IMR-90 (cell line): ENCODE measurements around the gene KIF1A. TPM values are rescaled to one million over a fixed set of nuclear protein-coding genes. Genes with fewer than 3 reads are reported as not detected.

Experiments used
- ATAC-seq: fragments of 200-7000 bp; cut with Tn5 transposase; 2 replicates; pipeline ENCODE4 v1.9.1; 2020; ENCODE audit warnings: low read depth, mild to moderate bottlenecking, moderate library complexity
- BruUV-seq: library from RNA; stranded (reverse); fragments of 400-500 nt; replicated peaks from 2 replicates; lab custom pipeline; 2021; lab: Mats Ljungman, UMichigan
- CTCF ChIA-PET: fragments of 300-600 bp; formaldehyde crosslinking; extraction: SDS; loops from one replicate; lab custom pipeline; 2021; ENCODE audit warnings: antibody characterized with exemption; lab: Yijun Ruan, JAX
- POLR2A ChIA-PET: fragments of 300-600 bp; sonication (Branson Sonifier 250); formaldehyde crosslinking; loops from one replicate; lab custom pipeline; 2022; ENCODE audit warnings: antibody characterized with exemption; ENCODE audit not compliant: unreplicated experiment; lab: Charles Lee
- DNase-seq: peaks from one replicate; pipeline ENCODE4 v3.0.0; 2013
- H2AFZ ChIP-seq: replicated peaks from 2 replicates; pipeline ENCODE3; 2013; ENCODE audit warnings: low read length, mild to moderate bottlenecking; ENCODE audit not compliant: poor library complexity
- H2AK5ac ChIP-seq: 2 replicates; pipeline ENCODE4 v1.6.1; 2013; ENCODE audit warnings: low read depth, low read length, inconsistent platforms
- H2AK9ac ChIP-seq: replicated peaks from 2 replicates; pipeline ENCODE3; 2013; ENCODE audit warnings: mild to moderate bottlenecking, low read depth, low read length, moderate library complexity; ENCODE audit not compliant: poor library complexity
- H2BK120ac ChIP-seq: 2 replicates; pipeline ENCODE4 v1.6.1; 2013; ENCODE audit warnings: low read depth, low read length, inconsistent platforms
- H2BK15ac ChIP-seq: 3 replicates; pipeline ENCODE4 v1.6.1; 2013; ENCODE audit warnings: low read depth, low read length, inconsistent platforms
- H2BK20ac ChIP-seq: 2 replicates; pipeline ENCODE4 v1.6.1; 2013; ENCODE audit warnings: low read depth, mild to moderate bottlenecking, inconsistent platforms, low read length, moderate library complexity
- H2BK5ac ChIP-seq: 2 replicates; pipeline ENCODE4 v1.6.1; 2013; ENCODE audit warnings: mild to moderate bottlenecking, low read depth, low read length, inconsistent platforms; ENCODE audit not compliant: poor library complexity, severe bottlenecking
- H3K14ac ChIP-seq: replicated peaks from 2 replicates; pipeline ENCODE4 v1.6.1; 2013; ENCODE audit warnings: low read depth, low read length, inconsistent platforms
- H3K18ac ChIP-seq: 2 replicates; pipeline ENCODE4 v1.6.1; 2013; ENCODE audit warnings: low read depth, low read length, control low read depth
- H3K23ac ChIP-seq: 2 replicates; pipeline ENCODE4 v1.6.1; 2013; ENCODE audit warnings: low read depth, low read length, inconsistent platforms
- H3K27ac ChIP-seq: 2 replicates; pipeline ENCODE4 v1.5.1; 2013; ENCODE audit warnings: mild to moderate bottlenecking, control low read depth, low read length; ENCODE audit not compliant: insufficient read depth
- H3K27me3 ChIP-seq: 2 replicates; pipeline ENCODE4 v1.6.1; 2013; ENCODE audit warnings: low read length; ENCODE audit not compliant: control insufficient read depth, insufficient read depth
- H3K36me3 ChIP-seq: 2 replicates; pipeline ENCODE4 v1.6.1; 2013; ENCODE audit warnings: low read length, mixed read lengths; ENCODE audit not compliant: control insufficient read depth, insufficient read depth
- H3K4ac ChIP-seq: 2 replicates; pipeline ENCODE4 v1.6.1; 2013; ENCODE audit warnings: low read depth, low read length, inconsistent platforms
- H3K4me1 ChIP-seq: 2 replicates; pipeline ENCODE4 v1.6.1; 2013; ENCODE audit warnings: low read length, mixed read lengths; ENCODE audit not compliant: control insufficient read depth, insufficient read depth
- H3K4me2 ChIP-seq: 2 replicates; pipeline ENCODE4 v1.6.1; 2013; ENCODE audit warnings: low read depth, mild to moderate bottlenecking, control low read depth, low read length, moderate library complexity
- H3K4me3 ChIP-seq: 2 replicates; pipeline ENCODE4 v1.5.1; 2013; ENCODE audit warnings: low read depth, mild to moderate bottlenecking, control low read depth, low read length, moderate library complexity; ENCODE audit not compliant: insufficient read depth
- H3K56ac ChIP-seq: 2 replicates; pipeline ENCODE4 v1.6.1; 2013; ENCODE audit warnings: low read length, inconsistent platforms; ENCODE audit not compliant: insufficient read depth; ENCODE audit errors: extremely low read depth
- H3K79me1 ChIP-seq, 2 experiments: 2 replicates each; pipeline ENCODE4 v1.6.1; 2013; ENCODE audit warnings: low read length in 2 of 2, inconsistent platforms in 1 of 2, low read depth in 1 of 2
- H3K9ac ChIP-seq: 2 replicates; pipeline ENCODE4 v1.6.1; 2013; ENCODE audit warnings: low read depth, low read length, control low read depth
- H3K9me1 ChIP-seq: 2 replicates; pipeline ENCODE4 v1.6.1; 2013; ENCODE audit warnings: low read length, inconsistent platforms; ENCODE audit not compliant: insufficient read depth
- H3K9me3 ChIP-seq: 2 replicates; pipeline ENCODE4 v1.6.1; 2013; ENCODE audit warnings: low read length; ENCODE audit not compliant: control insufficient read depth, insufficient read depth
- H4K20me1 ChIP-seq: 2 replicates; pipeline ENCODE4 v1.6.1; 2013; ENCODE audit warnings: low read length, inconsistent platforms; ENCODE audit not compliant: insufficient read depth
- H4K5ac ChIP-seq: 2 replicates; pipeline ENCODE4 v1.6.1; 2013; ENCODE audit warnings: mild to moderate bottlenecking, low read depth, low read length, control low read depth
- H4K8ac ChIP-seq, 2 experiments: 2 replicates each; pipeline ENCODE4 v1.6.1; 2013; ENCODE audit warnings: low read depth in 2 of 2, low read length in 2 of 2, control low read depth in 1 of 2, inconsistent platforms in 1 of 2
- H4K91ac ChIP-seq: 2 replicates; pipeline ENCODE4 v1.6.1; 2013; ENCODE audit warnings: low read depth, low read length, inconsistent platforms; ENCODE audit not compliant: insufficient read depth
- CHD1 ChIP-seq: IDR thresholded peaks from 2 replicates; pipeline ENCODE4 v1.6.1; 2012; ENCODE audit warnings: low read depth, low read length, improper control_type of control experiment
- MAZ ChIP-seq: IDR thresholded peaks from 2 replicates; pipeline ENCODE4 v1.6.1; 2012; ENCODE audit warnings: low read depth, mild to moderate bottlenecking, low read length, improper control_type of control experiment, moderate library complexity, borderline replicate concordance
- MXI1 ChIP-seq: IDR thresholded peaks from 2 replicates; pipeline ENCODE4 v1.6.1; 2012; ENCODE audit warnings: low read depth, mild to moderate bottlenecking, low read length, moderate library complexity, borderline replicate concordance
- NFE2L2 ChIP-seq: fragments of 150-350 bp; IDR thresholded peaks from 2 replicates; pipeline ENCODE4 v1.6.1; 2016; ENCODE audit warnings: low read depth, mild to moderate bottlenecking, low read length
- POLR2A ChIP-seq: IDR thresholded peaks from 2 replicates; pipeline ENCODE4 v1.6.1; 2012; ENCODE audit warnings: mild to moderate bottlenecking, low read depth, low read length
- RAD21 ChIP-seq: IDR thresholded peaks from 2 replicates; pipeline ENCODE4 v1.6.1; 2012; ENCODE audit warnings: low read length, improper control_type of control experiment
- RCOR1 ChIP-seq: IDR thresholded peaks from 2 replicates; pipeline ENCODE4 v1.6.1; 2012; ENCODE audit warnings: mild to moderate bottlenecking, low read length, improper control_type of control experiment; ENCODE audit not compliant: insufficient replicate concordance
- RFX5 ChIP-seq: IDR thresholded peaks from 2 replicates; pipeline ENCODE4 v1.8.0; 2012; ENCODE audit warnings: low read depth, mild to moderate bottlenecking, low read length, moderate library complexity
- WGBS, 2 experiments: methylation state at CpG; one replicate each; pipeline versions ENCODE4 v1.1.5 to v1.1.7; 2013; ENCODE audit warnings: missing lambda C conversion rate in 2 of 2; ENCODE audit not compliant: insufficient read length in 1 of 2; ENCODE audit errors: extremely low coverage in 2 of 2; 5-methylcytosine and 5-hydroxymethylcytosine counted together
- dilution Hi-C: fragments of 300-500 bp; cut with HindIII; formaldehyde crosslinking; loops from one replicate; pipeline ENCODE4 v1.14.3; 2018; ENCODE audit warnings: low sequenced_read_pairs; ENCODE audit not compliant: unreplicated experiment
- in situ Hi-C: fragments of 300-500 bp; cut with MboI; formaldehyde crosslinking; loops from 3 replicates; pipeline ENCODE4 v1.14.3; 2019; ENCODE audit warnings: low sequenced_read_pairs, inconsistent platforms, mixed read lengths
- intact Hi-C: fragments of 100-400 bp; cut with micrococcal nuclease; formaldehyde crosslinking; loops from 2 replicates; pipeline ENCODE4 v1.10.0; 2022
- polyA plus RNA-seq, 3 experiments: library from polyadenylated mRNA; depleted of rRNA; stranded (reverse); fragments of >200 nt; gene quantifications; 2 replicates each; pipeline ENCODE4 v1.2.3, GENCODE V29; 2012; ENCODE audit warnings: low replicate concordance in 1 of 3
- total RNA-seq: library from RNA; depleted of rRNA; stranded (reverse); fragments of >200 nt; gene quantifications from 2 replicates; pipeline ENCODE4 v1.2.3, GENCODE V29; 2012

Gene KIF1A
- total and polyA plus RNA-seq, 2 of the 4 experiments (the other 2 are of a cell fraction), result under 0.01 TPM; not detected in 1

- dilution Hi-C loops (no loop called here), intact Hi-C loops (no loop called here), in situ Hi-C loops (no loop called here)
- no peak overlapping the region for H3K4ac ChIP-seq
- no peak overlapping the region for H2BK120ac ChIP-seq
- TF ChIP-seq RCOR1 (no peak), RFX5 (no peak), RAD21 (no peak), CHD1 (no peak), MAZ (no peak), NFE2L2 (no peak), POLR2A (no peak), MXI1 (no peak)
- 72% methylated on average over 8 of the region's 12 CpGs; no CpG with 5 or more reads in 1 of the 2 experiments for WGBS, 2 experiments
- no peaks in the 10 kb centered on the region for H3K36me3 ChIP-seq
- no peak overlapping the region for H4K8ac ChIP-seq
- H4K20me1 ChIP-seq, result no peaks in the 10 kb centered on the region; the same call in 1 of the 2 replicates
- H4K91ac ChIP-seq, result no peak overlapping the region
- H4K5ac ChIP-seq, result no peak overlapping the region
- no peaks in the 10 kb centered on the region for H3K4me1 ChIP-seq
- H3K18ac ChIP-seq, result no peak overlapping the region
- peaks cover 34% of the 10 kb centered on the region for H3K27me3 ChIP-seq
- H2AK9ac ChIP-seq, result no peak overlapping the region
- H3K9me3 ChIP-seq, result no peaks in the 10 kb centered on the region
- no peak overlapping the region for H3K23ac ChIP-seq
- H3K56ac ChIP-seq, result no peak overlapping the region
- H2AFZ ChIP-seq, result no peak overlapping the region
- H2BK15ac ChIP-seq, result no peak overlapping the region
- H3K9ac ChIP-seq, result no peak overlapping the region
- no peaks in the 10 kb centered on the region for H3K79me1 ChIP-seq
- no peak overlapping the region for H3K14ac ChIP-seq
- H2BK5ac ChIP-seq, result no peak overlapping the region
- no peak overlapping the region for H2AK5ac ChIP-seq
- H3K9me1 ChIP-seq, result no peaks in the 10 kb centered on the region
- DNase-seq (no peak), ATAC-seq (no peak)
- H2BK20ac ChIP-seq, result no peak overlapping the region
- ChIA-PET POLR2A (no interaction called here), CTCF (no interaction called here)
- no TSS peak for BruUV-seq
- H3K4me3 ChIP-seq, result no peak overlapping the region
- H3K27ac ChIP-seq, result no peak overlapping the region
- H3K4me2 ChIP-seq, result no peak overlapping the region
Measured at GRCh38 chr2:240725266-240725665, 94.8 kb downstream of the KIF1A start.
